Inflammatory macrophage (primary cell): Measurements from ENCODE around the gene NKG7.

Experiments
- DNase-seq, 2 donors: peaks; one replicate each; pipeline ENCODE4 v3.0.0-alpha.2; 2020 to 2022

Gene NKG7

DNA sequence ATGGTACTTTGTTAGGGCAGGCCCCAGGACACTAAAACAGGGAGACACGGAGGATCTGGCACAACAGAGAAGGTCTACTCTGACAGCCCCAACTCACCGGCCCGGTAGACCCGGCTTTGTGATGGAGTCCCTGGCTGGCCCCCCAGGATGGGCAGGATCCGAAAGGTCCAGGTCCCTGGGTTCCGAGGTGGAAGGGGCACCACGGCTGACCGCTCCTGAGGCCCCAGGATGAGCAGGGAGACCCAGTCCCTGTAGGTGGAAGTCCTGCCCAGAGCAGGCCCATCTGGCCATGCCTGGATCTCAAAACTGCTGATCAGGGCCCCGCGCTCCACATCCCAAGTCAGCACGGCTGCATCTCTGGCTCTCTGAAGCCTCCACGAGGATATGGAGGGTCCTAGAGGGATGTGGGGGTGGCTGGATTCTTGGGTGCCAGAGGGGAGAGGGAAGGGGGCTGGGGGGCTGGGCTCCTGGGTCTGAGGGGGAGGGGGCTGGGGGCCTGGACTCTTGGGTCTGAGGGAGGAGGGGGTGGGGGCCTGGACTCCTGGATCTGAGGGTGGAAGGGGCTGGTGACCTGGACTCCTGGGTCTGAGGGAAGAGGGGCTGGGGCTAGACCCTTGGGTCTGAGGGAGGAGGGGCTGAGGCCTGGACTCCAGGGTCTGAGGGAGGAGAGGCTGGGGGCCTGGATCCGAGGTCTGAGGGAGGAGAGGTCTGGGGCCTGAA lies 35.2 kb downstream of the NKG7 start:
- DNase-seq, result no peak

DNA sequence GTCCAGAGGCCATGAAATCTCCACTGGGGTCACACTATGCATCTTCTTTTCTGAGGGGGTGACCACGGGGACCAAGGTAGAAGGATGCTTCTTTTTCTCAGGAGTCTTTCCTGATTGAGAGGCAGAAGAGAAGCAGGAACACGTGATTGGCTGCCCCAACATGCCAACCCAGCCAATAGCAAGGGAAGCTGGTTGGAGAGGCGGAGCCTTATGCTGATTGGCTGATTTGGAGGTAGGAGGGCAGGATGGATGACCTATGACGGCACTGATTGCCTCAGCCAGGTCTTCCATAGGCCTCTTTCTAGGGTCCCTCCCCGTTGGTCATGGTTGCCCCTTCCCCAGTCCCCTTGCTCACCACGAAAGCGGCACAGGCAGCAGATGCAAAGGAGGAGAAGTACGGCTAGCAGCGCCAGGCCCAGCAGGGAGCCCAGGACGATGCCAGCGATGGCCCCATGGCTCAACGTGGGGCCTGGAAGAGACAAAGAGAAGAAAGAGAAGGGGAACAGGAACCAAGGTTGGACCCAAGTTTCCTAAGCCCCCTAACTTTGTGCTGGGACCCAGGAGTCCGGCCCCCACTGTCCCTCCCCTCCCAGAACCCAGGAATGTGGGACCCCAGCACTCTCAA lies 38.5 kb downstream of the NKG7 start:
- no peak for DNase-seq

DNA sequence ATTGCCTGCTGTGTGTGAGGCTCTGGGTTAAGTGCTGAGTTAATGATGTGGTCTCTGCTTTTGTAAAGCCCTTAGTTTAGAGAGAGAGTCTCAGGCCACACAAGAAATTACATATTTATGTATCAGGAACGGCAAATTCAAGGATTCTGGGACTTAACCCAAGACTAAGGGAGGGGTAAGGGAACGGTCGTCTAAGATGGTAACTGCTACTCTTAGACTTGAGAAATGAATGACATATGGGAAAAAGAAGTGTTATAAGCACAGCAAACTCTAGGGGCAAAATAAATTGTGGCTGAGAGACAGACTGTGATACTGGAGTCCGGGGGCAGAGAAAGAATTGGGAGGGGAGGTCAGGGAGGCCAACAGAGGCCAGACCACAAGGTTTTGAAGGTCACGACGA lies 40.7 kb downstream of the NKG7 start:
- DNase-seq, result no peak

DNA sequence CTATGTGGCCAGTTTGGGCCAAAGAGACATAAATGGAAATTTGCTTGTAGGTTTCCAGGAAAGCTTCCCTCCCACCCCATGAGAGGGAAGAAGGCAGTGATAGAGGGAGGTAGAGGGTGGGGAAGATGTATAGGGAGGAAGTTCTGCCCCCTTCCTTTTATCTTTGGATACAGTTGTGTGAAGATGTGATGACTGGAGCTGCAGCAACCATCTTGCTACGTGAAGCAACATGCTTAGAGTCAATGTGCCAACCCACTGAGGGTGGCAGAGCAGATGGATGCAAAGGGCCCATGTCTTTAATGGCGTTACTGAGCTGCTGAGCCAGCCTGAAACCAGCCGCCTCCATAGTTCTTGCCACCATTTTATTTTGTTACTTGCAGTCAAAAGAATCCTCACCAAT lies 41.3 kb downstream of the NKG7 start:
- DNase-seq, result no peak

DNA sequence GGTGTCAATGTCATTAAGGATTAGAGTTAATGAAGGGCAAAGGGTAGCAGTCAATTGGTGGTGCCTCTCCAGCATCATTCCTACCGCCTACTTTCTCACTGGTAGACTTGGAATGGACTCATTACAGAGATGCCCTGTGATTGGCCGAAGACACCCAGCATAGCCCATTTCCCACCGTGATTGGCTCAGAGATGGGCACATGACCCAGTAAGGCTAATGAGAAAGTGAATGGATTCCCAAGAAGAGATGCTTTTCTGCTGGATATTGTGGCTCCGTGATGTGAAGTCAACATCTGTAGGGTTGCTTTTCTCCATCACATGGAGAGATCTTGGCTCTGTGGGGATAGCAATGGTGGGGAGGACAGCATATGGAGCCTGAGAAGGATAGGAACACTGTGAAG lies 42.1 kb downstream of the NKG7 start:
- DNase-seq, result no peak

DNA sequence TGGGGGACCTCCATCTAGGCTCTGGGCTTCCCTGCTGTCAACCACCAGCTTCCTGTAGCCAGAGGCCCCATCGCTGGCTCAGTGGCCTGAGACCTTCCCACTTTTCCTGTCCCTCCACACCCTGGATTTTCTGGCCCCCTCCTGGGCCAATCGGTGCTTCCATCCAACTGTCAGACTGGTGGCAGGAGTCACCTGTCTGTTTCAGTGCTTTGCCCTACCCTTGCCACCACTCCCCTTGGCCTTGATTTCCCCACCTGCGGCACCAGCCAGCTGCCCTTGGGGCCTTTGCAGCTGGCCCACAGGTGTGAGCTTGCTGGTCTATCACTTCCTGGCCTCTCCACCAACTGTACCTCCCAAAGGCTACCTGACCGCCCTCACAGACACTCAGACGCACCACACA lies 43.0 kb downstream of the NKG7 start:
- no peak for DNase-seq

DNA sequence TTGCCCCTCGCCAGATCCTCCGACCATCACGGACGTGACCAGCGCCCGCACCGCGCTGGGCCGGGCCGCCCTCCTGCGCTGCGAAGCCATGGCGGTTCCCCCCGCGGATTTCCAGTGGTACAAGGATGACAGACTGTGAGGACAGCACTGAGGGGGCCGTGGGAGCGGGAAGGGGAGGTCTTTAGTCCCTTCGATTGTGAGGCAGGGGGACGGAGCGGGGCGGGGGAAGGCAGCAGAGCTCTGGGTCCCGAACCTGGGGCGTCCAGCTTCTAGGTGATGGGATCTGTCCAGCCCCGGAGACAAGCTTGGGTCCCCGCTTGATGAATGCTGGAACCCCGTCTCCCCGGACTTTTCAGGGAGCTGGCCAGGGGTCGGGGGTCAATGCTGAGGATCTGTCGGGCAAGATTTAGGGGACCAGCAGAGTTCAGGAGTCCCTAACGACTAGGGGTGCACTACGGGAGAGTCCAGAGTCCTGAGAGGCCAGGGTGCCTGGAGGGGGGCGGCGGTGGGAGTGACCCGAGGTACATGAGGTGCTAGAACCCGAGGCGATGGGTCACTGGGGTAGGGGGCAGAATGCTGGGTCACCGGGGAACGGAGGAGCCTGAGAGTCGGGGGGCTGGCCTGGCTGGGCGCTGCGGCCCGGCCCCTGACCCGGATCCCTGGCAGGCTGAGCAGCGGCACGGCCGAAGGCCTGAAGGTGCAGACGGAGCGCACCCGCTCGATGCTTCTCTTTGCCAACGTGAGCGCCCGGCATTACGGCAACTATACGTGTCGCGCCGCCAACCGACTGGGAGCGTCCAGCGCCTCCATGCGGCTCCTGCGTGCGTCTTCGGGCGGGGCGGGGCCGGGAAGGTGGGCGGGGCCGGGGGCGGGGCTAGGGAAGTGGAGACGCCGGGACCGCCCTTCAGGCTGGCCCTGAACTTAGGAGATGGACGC lies 45.1 kb downstream of the NKG7 start:
- peak; percentile 68 to 81 for DNase-seq

DNA sequence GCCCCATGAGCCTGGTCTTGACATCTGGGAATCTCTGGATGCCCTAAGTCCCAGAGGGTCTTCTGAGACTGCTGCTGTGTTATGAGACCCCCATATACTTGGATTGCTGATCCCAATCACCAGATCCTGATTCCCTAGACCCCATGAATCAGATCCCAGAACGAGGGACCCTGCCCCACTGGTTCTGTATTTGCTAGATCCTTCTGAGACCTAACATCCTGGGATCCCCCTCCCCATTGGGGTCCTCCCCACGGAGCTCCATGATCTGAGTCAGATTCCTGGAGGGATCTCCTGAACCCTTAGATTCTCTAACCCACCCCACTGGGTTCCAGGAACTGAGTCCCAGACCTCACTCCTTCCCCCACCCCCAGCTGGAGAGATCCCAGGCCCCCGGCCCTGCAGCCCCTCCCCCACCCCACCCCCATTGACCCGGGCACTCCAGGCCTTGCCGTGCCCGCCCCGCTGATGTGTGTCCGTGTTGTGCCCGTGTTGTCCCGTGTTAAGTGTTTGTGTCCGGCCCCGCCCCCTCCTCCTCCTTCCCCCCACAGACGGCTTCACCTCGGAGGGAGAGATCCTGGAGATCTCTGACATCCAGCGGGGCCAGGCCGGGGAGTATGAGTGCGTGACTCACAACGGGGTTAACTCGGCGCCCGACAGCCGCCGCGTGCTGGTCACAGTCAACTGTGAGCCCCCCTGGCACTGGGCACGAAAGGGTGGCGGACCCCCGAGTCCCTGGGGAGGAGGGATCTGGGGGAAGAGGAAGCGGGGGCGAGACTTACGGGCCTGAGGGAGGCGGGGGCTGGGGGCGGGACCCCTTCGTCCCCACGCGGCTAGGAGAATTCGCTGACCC lies 46.0 kb downstream of the NKG7 start:
- DNase-seq, result no peak

DNA sequence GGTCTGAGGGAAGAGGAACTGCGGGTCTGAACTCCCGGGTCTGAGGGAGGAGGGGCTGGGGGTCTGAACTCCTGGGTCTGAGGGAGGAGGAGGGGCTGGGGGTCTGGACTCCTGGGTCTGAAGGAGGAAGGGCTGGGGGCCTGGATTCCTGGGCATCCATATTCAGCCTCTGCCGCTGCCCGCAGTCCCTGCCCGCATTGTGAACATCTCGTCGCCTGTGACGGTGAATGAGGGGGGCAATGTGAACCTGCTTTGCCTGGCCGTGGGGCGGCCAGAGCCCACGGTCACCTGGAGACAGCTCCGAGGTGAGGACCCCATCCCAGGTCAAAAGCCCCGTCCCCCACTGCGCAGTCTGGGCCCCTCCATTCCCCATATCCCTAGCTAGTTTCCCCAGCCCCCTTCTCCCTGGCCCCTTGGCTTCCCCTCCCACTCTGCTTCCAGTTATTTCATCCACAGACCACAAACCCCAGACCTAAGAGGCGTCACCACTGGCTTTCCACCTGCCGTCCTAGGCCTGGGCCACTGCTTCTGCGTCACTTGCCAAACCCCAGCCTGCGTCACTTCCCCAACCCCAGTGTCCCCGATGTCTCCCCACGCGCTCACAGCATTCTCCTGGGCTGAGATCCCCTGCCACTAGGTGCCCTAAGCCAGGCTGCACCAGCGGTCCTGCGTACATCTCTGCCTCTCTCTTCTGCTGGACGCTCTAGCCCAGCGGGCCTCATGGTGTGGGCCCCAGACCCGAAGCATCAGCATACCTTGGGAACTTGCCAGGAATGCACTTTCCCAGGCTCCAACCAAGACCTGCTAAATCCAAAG lies 47.1 kb downstream of the NKG7 start:
- DNase-seq, result peak in 1 of 2 donors; percentile 21

DNA sequence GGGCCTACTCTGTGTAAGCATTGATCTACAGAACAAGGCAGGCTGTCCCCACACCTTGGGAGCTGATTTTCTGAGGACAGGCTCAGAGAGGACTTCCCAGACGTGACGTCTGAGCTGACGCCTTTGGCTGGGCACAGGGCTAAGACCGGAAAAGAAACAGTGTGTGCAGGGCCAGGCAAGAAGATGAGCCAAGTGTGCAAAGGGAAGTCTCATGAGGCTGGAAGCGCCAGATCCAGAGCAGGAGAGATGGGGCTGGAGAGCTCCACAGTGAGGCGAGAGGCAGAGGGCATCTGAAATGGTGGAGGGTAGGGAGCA lies 48.3 kb downstream of the NKG7 start:
- DNase-seq, result no peak

DNA sequence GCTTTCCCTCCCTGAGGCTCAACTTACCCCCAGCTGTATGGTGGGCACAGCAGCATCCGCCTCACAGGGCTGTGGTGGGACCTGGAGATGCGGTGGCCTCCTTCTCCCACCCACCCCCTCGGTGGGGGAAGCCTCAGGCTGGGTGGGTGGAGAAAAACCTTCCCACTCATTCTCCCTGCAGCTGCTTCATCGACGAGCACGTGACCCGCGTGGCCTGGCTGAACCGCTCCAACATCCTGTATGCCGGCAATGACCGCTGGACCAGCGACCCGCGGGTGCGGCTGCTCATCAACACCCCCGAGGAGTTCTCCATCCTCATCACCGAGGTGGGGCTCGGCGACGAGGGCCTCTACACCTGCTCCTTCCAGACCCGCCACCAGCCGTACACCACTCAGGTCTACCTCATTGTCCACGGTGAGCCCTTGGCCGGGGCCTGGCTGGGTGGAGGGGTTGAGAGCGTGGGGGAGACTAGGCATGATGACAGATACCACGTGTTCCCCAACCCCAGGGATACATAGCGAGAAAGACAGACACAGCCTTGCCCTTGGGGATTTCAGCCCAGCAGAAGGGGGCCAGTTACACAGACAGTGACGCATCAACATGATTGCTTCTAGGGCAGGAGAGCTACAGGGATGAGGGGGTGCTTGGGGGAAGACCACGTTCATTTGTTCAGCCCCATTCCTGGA lies 48.8 kb downstream of the NKG7 start:
- DNase-seq, result no peak

DNA sequence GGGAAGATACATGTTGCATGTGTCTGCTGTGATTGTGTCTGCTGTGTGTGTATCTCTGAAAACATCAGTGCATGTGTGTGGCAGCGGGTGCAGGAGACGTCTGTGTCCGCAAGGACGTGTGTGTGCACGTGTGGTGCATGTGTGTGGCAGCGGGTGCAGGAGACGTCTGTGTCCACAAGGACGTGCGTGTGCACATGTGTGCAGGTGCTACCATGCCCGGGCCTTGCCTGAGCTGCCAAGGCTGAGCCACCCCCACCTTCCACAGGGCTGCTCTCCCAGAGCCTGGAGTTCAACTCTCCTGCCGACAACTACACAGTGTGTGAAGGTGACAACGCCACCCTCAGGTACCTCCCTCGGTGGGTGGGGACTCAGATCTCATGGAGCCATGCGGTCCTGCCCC lies 50.7 kb downstream of the NKG7 start:
- no peak for DNase-seq
